NCI-H1930 (cell line): ENCODE results near the gene ABCG4.
"Not testable (repeated sequence)": the region's sequence is repeated elsewhere in the genome, so short reads cannot be mapped to it uniquely, and the experiment has no call there.

Experiments
- DNase-seq, 2 experiments: peaks; one replicate each; lab custom pipeline; 2025; lab: John Stamatoyannopoulos, UW

ABCG4 gene

GRCh38 chr11:119115484-119116234 lies 33.2 kb upstream of the ABCG4 start:
- no peak for DNase-seq

GRCh38 chr11:119116235-119116594 lies 32.6 kb upstream of the ABCG4 start:
- no peak for DNase-seq

- DNase-seq, result no peak
These were observed 32.3 kb upstream of the ABCG4 start for GRCh38 chr11:119116601-119117000.

GRCh38 chr11:119117004-119117706 lies 31.7 kb upstream of the ABCG4 start:
- DNase-seq, result no peak

GRCh38 chr11:119118227-119118626 lies 30.6 kb upstream of the ABCG4 start:
- DNase-seq, result no peak

- DNase-seq, result no peak
These were observed 29.9 kb upstream of the ABCG4 start for GRCh38 chr11:119118946-119119345.

GRCh38 chr11:119120639-119121007 lies 28.2 kb upstream of the ABCG4 start:
- DNase-seq, result no peak

- peak; percentile 97 to 98 for DNase-seq
These were observed 27.6 kb upstream of the ABCG4 start, which contains the start of gene HINFP for GRCh38 chr11:119121008-119121810. HINFP (plus strand) TSS chr11:119121580; CDS start chr11:119126945, 5,365 bp downstream.

- DNase-seq, result no peak
These were observed 27.1 kb upstream of the ABCG4 start for GRCh38 chr11:119121811-119122124.

- no peak for DNase-seq
These were observed 23.0 kb upstream of the ABCG4 start for GRCh38 chr11:119125821-119126220.

GRCh38 chr11:119126675-119127268 lies 22.1 kb upstream of the ABCG4 start:
- no peak for DNase-seq

- no peak for DNase-seq
These were observed 18.2 kb upstream of the ABCG4 start for GRCh38 chr11:119130662-119131061.

- DNase-seq, result no peak
These were observed 14.4 kb upstream of the ABCG4 start for GRCh38 chr11:119134389-119134978.

GRCh38 chr11:119139276-119139675 lies 9.6 kb upstream of the ABCG4 start:
- not testable (repeated sequence) for DNase-seq

GRCh38 chr11:119144825-119145486 lies 3.9 kb upstream of the ABCG4 start:
- DNase-seq, result peak; percentile 32 to 42

GRCh38 chr11:119145551-119145950 lies 3.3 kb upstream of the ABCG4 start:
- no peak for DNase-seq

- no peak for DNase-seq
These were observed 1.1 kb upstream of the ABCG4 start for GRCh38 chr11:119147604-119148333.

- no peak for DNase-seq
These were observed 183 bp upstream of the ABCG4 start for GRCh38 chr11:119148720-119149017.

- no peak for DNase-seq
These were observed 979 bp downstream of the ABCG4 start for GRCh38 chr11:119149786-119150275.

- no peak for DNase-seq
These were observed 3.2 kb downstream of the ABCG4 start for GRCh38 chr11:119152043-119152442.

GRCh38 chr11:119152604-119153003 lies 3.8 kb downstream of the ABCG4 start:
- DNase-seq, result no peak
